Activated effector memory CD4-positive, alpha-beta T cell treated with Interleukin-2 at 50 U/mL for 16 hours (primary cell): ENCODE results near the gene MYO5B.
A peak's percentile ranks its signal among the peaks of the same experiment; 100 is the strongest.
"Not testable (repeated sequence)": the region's sequence is repeated elsewhere in the genome, so short reads cannot be mapped to it uniquely, and the experiment has no call there.

Experiments used
- DNase-seq: peaks from one replicate; pipeline ENCODE4 v3.0.0-alpha.2; 2020

Gene MYO5B

GRCh38 chr18:49910019-49910418, 284.9 kb downstream of the MYO5B start:
- no peak for DNase-seq

- no peak for DNase-seq
Observed at GRCh38 chr18:49907346-49907929, 287.5 kb downstream of the MYO5B start.

- no peak for DNase-seq
Observed at GRCh38 chr18:49905771-49906170, 289.2 kb downstream of the MYO5B start.

- no peak for DNase-seq
Observed at GRCh38 chr18:49904871-49905555, 289.9 kb downstream of the MYO5B start.

GRCh38 chr18:49901862-49902340, 293.0 kb downstream of the MYO5B start:
- DNase-seq, result no peak

GRCh38 chr18:49899657-49900330, 295.2 kb downstream of the MYO5B start:
- no peak for DNase-seq

GRCh38 chr18:49898421-49898820, 296.5 kb downstream of the MYO5B start:
- DNase-seq, result peak; percentile 24

GRCh38 chr18:49894517-49895226, 300.3 kb downstream of the MYO5B start:
- no peak for DNase-seq

- no peak for DNase-seq
Observed at GRCh38 chr18:49893036-49893435, 301.9 kb downstream of the MYO5B start.

GRCh38 chr18:49892148-49892924, 302.6 kb downstream of the MYO5B start:
- DNase-seq, result no peak

- no peak for DNase-seq
Observed at GRCh38 chr18:49890041-49890440, 304.9 kb downstream of the MYO5B start.

- not testable (repeated sequence) for DNase-seq
Observed at GRCh38 chr18:49889552-49889951, 305.4 kb downstream of the MYO5B start.

GRCh38 chr18:49886891-49887764, 307.8 kb downstream of the MYO5B start:
- no peak for DNase-seq

- DNase-seq, result no peak
Observed at GRCh38 chr18:49884959-49885358, 310.0 kb downstream of the MYO5B start.

- no peak for DNase-seq
Observed at GRCh38 chr18:49884465-49884864, 310.5 kb downstream of the MYO5B start.

- no peak for DNase-seq
Observed at GRCh38 chr18:49880661-49881060, 314.3 kb downstream of the MYO5B start.

- DNase-seq, result no peak
Observed at GRCh38 chr18:49879271-49879580, 315.7 kb downstream of the MYO5B start.

GRCh38 chr18:49878567-49879270, 316.2 kb downstream of the MYO5B start:
- no peak for DNase-seq

GRCh38 chr18:49878015-49878414, 316.9 kb downstream of the MYO5B start:
- no peak for DNase-seq

- no peak for DNase-seq
Observed at GRCh38 chr18:49876536-49876935, 318.4 kb downstream of the MYO5B start.

GRCh38 chr18:49875783-49876182, 319.2 kb downstream of the MYO5B start:
- DNase-seq, result no peak
